Kidney epithelial cell (primary cell): ENCODE results near the gene SURF2. TPM values are rescaled to one million over a fixed set of nuclear protein-coding genes. Genes with fewer than 3 reads are reported as not detected.
A peak's percentile ranks its signal among the peaks of the same experiment; 100 is the strongest.

ENCODE experiments used
- DNase-seq: peaks from one replicate; pipeline ENCODE4 v3.0.0-alpha.2; 2010; ENCODE audit warnings: low read depth
- H3K27me3 ChIP-seq: 2 replicates; pipeline ENCODE4 v1.6.0; 2011; ENCODE audit warnings: low read length; ENCODE audit not compliant: control insufficient read depth, insufficient read depth
- H3K36me3 ChIP-seq: 2 replicates; pipeline ENCODE4 v1.5.1; 2011; ENCODE audit warnings: low read length; ENCODE audit not compliant: control insufficient read depth, insufficient read depth
- H3K4me3 ChIP-seq: 2 replicates; pipeline ENCODE4 v1.5.1; 2011; ENCODE audit warnings: low read depth, mild to moderate bottlenecking, control low read depth, low read length
- CTCF ChIP-seq: IDR thresholded peaks from 2 replicates; pipeline ENCODE4 v1.5.1; 2011; ENCODE audit warnings: mild to moderate bottlenecking, moderate library complexity, low read length, control low read depth, inconsistent platforms; ENCODE audit not compliant: insufficient read depth, poor library complexity, severe bottlenecking
- total RNA-seq: library from RNA; depleted of rRNA; stranded (reverse); fragments of >200 nt; gene quantifications from 2 replicates; pipeline ENCODE4 v1.2.3, GENCODE V29; 2015

The SURF2 gene
- total RNA-seq, 1 donor from 2014 or later, result 38.7 TPM

DNA sequence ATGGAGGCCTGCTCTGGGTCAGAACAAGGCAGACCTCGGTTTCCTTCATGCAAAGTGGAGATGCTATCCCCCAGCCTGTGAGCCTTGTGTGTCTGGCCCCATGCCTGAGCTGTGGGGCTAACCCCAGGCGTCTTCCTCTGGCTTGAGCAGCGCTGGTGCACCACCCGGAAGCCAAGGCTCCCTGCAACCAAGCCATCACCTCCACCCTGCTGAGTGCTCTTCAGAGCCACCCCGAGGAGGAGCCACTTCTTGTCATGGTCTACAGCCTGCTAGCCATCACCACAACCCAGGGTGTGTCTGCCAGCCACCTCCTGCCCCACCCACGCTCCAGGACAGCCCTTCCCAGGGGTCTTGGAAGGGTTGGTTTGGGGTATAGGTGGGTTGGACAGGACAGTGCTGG, 45.2 kb downstream of the SURF2 start:
- no peak overlapping the region for H3K4me3 ChIP-seq
- TF ChIP-seq CTCF, result no peak
- DNase-seq, result no peak
- H3K36me3 ChIP-seq, result peaks cover 1% of the 10 kb centered on the region
- H3K27me3 ChIP-seq, result peaks cover 13% of the 10 kb centered on the region

GRCh38 chr9:133402689-133403088, 46.3 kb downstream of the SURF2 start:
- no peak overlapping the region for H3K4me3 ChIP-seq
- H3K27me3 ChIP-seq, result peaks cover 3% of the 10 kb centered on the region
- no peak for DNase-seq
- TF ChIP-seq CTCF, result no peak
- peaks cover 3% of the 10 kb centered on the region for H3K36me3 ChIP-seq

DNA sequence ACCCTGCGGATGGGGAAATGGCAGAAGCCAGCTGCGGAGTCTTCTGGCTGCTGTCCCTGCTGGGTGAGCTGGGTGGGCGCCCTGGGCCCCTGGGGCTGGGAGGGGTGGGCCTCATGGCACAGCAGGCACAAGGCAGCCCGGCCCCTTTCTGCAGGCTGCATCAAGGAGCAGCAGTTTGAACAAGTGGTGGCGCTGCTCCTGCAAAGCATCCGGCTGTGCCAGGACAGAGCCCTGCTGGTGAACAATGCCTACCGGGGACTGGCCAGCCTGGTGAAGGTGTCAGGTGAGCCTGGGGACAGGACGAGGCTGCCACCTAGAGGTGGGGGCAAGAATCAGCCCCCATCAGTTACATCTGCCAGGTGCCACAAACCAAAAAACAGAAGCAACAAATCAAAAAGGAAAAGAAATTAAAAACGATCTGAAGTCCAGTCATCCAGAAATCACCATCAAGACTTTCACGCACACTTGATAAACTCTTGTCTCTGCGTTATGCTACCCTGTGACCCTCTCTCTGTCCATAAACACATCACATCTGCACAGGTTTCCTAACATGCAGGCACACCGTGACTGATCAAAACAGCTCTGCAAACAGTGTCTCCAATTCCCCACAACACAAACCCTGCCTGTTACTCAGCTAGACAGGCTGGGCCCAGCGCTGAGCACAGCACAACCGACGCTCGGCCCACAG, 47.6 kb downstream of the SURF2 start:
- peak; percentile 7 for DNase-seq
- Histone ChIP-seq H3K4me3 (no peak overlapping the region), H3K36me3 (peaks cover 3% of the 10 kb centered on the region), H3K27me3 (no peaks in the 10 kb centered on the region)
- peak; percentile 76 for TF ChIP-seq CTCF

DNA sequence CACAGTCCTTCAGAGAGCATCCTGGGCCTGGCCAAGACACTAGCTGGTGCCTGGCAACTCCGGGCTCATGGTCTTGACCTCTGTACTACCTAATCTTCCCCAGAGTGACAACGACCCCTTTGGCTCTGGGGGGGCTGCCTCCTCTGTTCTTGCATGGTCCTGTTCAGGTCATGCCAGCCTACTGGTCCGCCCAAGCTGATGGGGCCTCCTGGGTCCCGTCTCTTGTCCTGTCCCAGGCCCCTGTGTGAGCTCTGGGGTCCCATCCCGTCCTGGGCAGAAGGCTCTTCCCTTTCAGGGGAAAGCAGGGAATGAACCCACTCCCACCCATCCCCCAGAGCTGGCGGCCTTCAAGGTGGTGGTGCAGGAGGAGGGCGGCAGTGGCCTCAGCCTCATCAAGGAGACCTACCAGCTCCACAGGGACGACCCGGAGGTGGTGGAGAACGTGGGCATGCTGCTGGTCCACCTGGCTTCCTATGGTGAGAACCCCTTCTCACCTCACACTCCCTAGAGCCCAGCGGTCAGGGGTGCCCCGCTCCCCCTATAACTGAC, 48.2 kb downstream of the SURF2 start:
- peaks cover 3% of the 10 kb centered on the region for H3K36me3 ChIP-seq
- no peak overlapping the region for H3K4me3 ChIP-seq
- H3K27me3 ChIP-seq, result no peaks in the 10 kb centered on the region
- no peak for TF ChIP-seq CTCF
- DNase-seq, result no peak

GRCh38 chr9:133405508-133406438, 49.4 kb downstream of the SURF2 start:
- DNase-seq, result no peak
- Histone ChIP-seq H3K4me3 (no peak overlapping the region), H3K27me3 (no peaks in the 10 kb centered on the region), H3K36me3 (peaks cover 5% of the 10 kb centered on the region)
- TF ChIP-seq CTCF, result no peak
